ENCODE data around the gene NCBP3.
A peak's percentile ranks its signal among the peaks of the same experiment; 100 is the strongest.

Gene NCBP3, protein sequence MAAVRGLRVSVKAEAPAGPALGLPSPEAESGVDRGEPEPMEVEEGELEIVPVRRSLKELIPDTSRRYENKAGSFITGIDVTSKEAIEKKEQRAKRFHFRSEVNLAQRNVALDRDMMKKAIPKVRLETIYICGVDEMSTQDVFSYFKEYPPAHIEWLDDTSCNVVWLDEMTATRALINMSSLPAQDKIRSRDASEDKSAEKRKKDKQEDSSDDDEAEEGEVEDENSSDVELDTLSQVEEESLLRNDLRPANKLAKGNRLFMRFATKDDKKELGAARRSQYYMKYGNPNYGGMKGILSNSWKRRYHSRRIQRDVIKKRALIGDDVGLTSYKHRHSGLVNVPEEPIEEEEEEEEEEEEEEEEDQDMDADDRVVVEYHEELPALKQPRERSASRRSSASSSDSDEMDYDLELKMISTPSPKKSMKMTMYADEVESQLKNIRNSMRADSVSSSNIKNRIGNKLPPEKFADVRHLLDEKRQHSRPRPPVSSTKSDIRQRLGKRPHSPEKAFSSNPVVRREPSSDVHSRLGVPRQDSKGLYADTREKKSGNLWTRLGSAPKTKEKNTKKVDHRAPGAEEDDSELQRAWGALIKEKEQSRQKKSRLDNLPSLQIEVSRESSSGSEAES

DNA sequence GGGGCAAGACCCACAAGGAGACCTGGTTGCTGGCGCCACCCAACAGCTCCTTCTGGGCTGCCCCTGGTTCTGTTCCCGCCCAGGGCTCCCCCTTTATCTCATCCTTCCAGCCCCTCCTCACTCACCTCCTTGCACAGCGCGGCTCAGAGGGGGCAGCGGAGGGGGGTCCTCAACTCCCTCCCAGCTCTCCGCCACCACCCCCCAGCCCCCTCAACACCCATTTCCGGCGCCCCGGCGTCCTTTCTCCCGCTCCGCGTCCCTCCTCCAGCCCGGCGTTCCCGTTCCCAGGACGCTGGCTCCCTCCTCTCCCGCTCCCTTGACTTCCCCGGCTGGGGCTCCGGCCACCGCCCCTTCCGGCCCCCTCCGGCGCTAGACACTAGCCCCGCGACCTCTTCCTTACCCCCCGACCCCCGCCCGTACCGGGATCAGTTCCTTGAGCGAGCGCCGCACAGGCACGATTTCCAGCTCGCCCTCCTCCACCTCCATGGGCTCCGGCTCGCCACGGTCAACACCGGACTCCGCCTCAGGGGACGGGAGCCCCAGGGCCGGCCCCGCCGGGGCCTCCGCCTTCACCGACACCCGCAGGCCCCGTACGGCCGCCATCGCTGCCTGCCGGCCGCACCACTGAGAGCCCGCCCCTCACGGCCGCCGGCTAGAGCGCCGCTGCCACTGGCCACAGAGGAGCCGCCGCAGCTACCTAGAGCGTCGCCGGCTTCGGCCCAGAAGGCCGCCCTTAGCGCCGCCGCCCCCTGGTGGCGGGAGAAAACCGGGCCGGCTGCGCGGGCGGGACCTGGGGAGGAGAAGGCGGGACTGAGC, at the start of gene NCBP3:
TSS of gene NCBP3 (minus strand) at position 626 of the 816 bp plus-strand sequence. CDS start at position 603, 23 bp downstream.
- ATAC-seq = peak; percentile 96
- H3K4me1 Mint-ChIP-seq = peaks cover 25% of the 10 kb centered on the region
- DNase-seq (ENCODE audit: low spot score in 2 of 2) = peak; percentile 94 to 98
- peaks cover 45% of the 10 kb centered on the region for H3K36me3 Mint-ChIP-seq
- no peaks in the 10 kb centered on the region for H3K9me3 Mint-ChIP-seq
- peak within 1 kb of the TSS; percentile 93 for H3K27ac Mint-ChIP-seq
- peak within 1 kb of the TSS; percentile 87 for H3K4me3 Mint-ChIP-seq

DNA sequence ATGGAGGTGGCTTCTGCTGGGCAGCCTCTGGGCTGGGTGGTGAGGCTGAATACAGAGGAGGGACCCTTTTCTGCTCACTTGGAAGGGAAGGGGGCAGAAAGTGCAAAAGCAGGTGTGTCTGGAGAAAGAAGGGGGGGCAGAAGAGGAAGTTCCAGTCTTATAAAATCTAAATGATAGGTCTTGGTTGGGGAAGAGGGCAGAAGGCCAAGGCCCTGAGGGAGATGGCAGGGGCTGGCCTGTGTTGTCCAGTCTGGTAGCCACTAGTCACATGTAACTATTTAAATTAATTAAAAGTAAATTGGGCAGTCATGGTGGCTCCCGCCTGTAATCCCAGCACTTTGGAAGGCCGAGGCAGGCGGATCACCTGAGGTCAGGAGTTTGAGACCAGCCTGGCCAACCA, 49.3 kb upstream of the NCBP3 start:
- H3K4me3 Mint-ChIP-seq = no peak overlapping the region

DNA sequence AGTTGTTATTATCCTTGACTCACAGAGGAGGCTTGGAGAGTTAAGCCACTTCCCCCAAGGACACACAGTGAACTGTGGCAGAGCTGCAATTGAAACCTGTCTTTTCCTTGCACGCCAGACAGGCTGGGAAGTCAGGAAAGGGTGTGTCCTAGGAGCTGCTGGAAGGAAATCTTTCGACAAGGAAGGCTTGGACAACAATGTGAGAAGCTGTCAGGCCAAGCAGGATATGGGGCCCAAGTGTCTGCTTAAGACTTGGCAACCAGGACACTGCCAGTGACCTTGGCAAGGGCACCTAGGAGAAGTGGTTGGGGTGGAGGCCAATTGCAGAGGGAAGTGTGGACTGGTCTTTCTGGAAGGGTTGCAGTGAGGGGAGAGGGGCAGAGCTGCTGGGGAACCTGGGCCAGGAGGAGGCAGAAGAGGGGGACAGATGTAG, 48.9 kb upstream of the NCBP3 start:
- Mint-ChIP-seq H3K9me3 (no peaks in the 10 kb centered on the region), H3K36me3 (peaks cover 9% of the 10 kb centered on the region), H3K4me3 (no peak overlapping the region), H3K4me1 (peaks cover 32% of the 10 kb centered on the region), H3K27ac (no peak overlapping the region)
- no peak for DNase-seq (ENCODE audit: low spot score in 2 of 2)
- no peak for ATAC-seq

More for the DNA sequence above, 49.3 kb upstream of the NCBP3 start:
- H3K9me3 Mint-ChIP-seq = no peaks in the 10 kb centered on the region
- peaks cover 28% of the 10 kb centered on the region for H3K4me1 Mint-ChIP-seq
- no peak for ATAC-seq
- peaks cover 9% of the 10 kb centered on the region for H3K36me3 Mint-ChIP-seq
- DNase-seq (ENCODE audit: low spot score in 2 of 2) = no peak
- no peak overlapping the region for H3K27ac Mint-ChIP-seq

DNA sequence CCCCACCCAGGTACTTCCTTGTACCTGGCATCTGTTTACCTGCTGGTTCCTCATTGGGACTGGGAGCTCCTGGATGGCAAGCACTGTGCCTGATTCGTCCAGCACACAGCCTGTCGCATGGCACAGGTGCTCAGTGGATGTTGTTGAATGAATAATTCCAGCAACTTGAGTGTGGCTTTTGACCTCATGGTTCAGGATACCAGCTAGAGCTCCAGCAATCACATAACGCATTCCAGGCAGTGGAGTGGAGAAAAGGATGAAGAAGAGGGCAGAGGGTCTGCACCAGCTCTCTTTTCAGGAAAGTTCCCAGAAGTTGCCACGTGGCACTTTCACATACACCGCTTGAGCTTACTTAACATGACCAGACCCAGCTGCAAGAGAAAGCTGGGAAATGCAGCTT, 48.1 kb upstream of the NCBP3 start:
- peaks cover 9% of the 10 kb centered on the region for H3K36me3 Mint-ChIP-seq
- H3K9me3 Mint-ChIP-seq = no peaks in the 10 kb centered on the region
- DNase-seq (ENCODE audit: low spot score in 2 of 2) (no peak), ATAC-seq (no peak)
- H3K27ac Mint-ChIP-seq = peak overlapping the region; percentile 87
- peak overlapping the region; percentile 71 for H3K4me3 Mint-ChIP-seq
- H3K4me1 Mint-ChIP-seq = peaks cover 32% of the 10 kb centered on the region

DNA sequence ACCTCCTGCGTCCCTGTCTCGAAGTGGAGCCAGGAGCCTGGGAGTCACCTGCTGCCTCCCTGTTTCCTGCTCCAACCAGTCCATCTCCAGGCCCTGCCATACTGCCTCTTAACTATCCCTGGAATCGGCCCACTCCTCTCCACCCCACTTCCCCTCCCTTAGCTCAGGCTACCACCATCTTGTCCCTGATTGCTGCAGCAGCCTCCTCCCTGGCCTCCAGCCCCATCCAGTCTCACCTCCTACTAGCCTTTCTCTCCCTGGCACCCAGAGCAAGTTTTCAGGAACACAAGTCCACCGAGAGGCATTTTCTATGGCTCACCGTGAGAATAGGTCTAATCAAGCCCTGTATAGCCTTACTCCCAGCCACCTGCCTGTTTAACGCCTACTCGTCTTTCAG, 47.7 kb upstream of the NCBP3 start:
- H3K4me3 Mint-ChIP-seq = peak overlapping the region; percentile 71
- DNase-seq (ENCODE audit: low spot score in 2 of 2) (no peak), ATAC-seq (no peak)
- H3K36me3 Mint-ChIP-seq = peaks cover 9% of the 10 kb centered on the region
- peak overlapping the region; percentile 87 for H3K27ac Mint-ChIP-seq
- peaks cover 32% of the 10 kb centered on the region for H3K4me1 Mint-ChIP-seq
- no peaks in the 10 kb centered on the region for H3K9me3 Mint-ChIP-seq

DNA sequence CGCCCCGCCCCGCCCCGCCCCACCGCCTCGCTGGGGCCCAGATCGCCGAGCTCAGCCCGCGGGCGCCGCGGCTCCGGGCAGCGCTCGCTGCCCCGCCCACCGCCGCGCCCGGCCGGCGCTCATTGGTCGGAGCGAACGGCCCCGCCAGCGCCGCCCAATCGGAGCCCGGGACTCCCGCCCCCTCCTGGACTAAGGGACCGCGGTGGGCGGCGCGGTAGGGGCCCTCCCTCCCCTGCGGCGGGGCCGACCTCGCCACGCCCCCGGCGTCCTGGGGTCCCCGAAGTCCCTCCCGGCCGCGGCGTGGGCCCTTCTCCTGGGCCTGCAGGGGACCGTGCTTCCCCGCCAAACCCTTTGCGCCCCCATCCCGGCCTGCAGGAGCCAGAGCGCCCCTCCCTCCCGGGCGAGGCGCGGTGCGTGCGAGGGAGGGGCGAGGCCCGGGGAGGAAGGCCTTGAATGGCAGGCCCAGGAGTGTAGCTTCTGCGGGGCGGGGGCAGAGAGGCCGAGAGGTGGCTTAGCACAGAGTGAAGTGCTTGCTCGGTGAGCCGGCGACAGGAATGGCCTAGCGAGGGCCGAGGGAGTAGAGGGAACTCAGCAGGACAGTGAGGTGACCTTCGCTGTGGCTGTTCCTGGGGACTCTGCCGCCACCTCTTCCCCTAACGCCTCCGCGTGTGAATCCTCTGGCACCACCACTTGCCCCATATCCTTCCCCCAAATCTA, 47.1 kb upstream of the NCBP3 start, which contains the start of gene CAMKK1:
TSS of gene CAMKK1 (minus strand) at position 51 of the 717 bp plus-strand sequence. CDS start 7,366 bp downstream, outside the sequence.
- ATAC-seq (peak; percentile 89), DNase-seq (ENCODE audit: low spot score in 2 of 2) (peak; percentile 92 to 95)
- Mint-ChIP-seq H3K4me1 (peaks cover 32% of the 10 kb centered on the region), H3K4me3 (peak within 1 kb of the TSS; percentile 71), H3K9me3 (no peaks in the 10 kb centered on the region), H3K36me3 (peaks cover 9% of the 10 kb centered on the region), H3K27ac (peak within 1 kb of the TSS; percentile 87)

DNA sequence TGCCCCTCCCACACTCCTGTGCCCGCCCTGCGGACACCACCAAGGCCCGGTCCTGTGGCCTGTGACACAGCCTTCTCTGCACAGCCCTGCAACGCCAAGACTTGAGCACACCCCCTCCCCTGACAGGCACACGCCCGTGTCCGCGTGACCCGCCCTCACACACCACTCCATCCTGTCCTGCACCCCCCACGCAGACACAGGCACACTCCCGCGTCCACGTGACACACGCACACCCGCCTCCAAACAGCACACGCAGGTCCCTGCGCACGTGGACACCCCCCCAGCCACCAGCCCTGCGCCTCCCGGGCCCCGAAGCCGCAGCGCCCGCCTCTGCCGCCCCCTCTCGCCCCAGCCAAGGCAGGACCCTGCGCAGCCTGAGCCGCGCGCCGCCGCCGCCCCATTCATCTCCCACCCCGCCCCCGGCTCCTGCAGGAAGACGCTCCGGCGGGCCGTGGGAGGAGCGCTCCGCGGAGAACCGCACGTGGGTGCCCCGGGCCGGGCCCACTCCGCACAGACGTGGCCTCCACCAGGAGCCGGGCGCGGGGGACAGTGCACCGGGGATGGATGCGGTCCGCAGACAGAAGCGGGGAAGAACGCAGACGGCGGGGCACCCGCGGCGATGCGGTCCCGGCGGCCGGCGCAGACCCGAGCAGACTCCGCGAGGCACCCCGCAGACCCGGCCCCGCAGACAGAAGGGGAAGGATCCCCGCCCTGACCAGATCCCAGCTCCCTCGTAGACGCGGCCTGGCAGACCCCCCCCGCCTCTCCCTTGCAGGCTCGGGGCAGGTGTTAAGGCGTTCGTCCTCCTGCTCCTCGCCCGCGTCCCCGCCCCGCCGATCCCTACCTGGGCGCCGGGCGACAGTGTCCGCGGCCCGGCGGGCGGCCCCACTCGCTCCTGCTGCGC, 46.3 kb upstream of the NCBP3 start:
- ATAC-seq = peak; percentile 54
- peaks cover 37% of the 10 kb centered on the region for H3K4me1 Mint-ChIP-seq
- H3K27ac Mint-ChIP-seq = peak overlapping the region; percentile 61
- DNase-seq (ENCODE audit: low spot score in 2 of 2) = peak; percentile 50 to 83
- peak overlapping the region; percentile 71 for H3K4me3 Mint-ChIP-seq
- H3K36me3 Mint-ChIP-seq = peaks cover 9% of the 10 kb centered on the region
- H3K9me3 Mint-ChIP-seq = no peaks in the 10 kb centered on the region

DNA sequence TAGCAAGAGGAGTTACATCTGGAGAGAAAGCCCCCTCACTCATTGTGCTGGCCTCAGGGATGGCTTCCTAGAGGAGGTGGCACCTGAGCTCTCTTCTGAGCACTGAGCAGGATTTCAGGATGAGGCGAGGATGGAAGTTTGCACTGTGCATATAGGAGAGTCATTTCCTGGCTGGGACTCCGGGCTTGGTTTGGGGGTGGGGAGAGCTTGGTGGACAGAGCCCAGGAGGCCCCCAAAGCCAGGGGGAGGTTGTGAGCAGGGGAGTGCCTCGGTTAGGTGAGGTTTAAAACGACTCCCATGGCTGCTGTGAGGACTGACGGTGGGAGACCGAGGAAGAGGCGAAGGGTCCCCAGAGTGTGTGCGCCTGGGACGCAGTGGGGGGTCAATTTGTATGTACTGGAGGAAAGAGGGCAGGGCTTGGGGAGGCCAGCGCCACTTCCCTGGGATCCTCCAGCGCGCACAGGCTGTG, 45.6 kb upstream of the NCBP3 start:
- H3K9me3 Mint-ChIP-seq = no peaks in the 10 kb centered on the region
- peak overlapping the region; percentile 61 for H3K27ac Mint-ChIP-seq

DNA sequence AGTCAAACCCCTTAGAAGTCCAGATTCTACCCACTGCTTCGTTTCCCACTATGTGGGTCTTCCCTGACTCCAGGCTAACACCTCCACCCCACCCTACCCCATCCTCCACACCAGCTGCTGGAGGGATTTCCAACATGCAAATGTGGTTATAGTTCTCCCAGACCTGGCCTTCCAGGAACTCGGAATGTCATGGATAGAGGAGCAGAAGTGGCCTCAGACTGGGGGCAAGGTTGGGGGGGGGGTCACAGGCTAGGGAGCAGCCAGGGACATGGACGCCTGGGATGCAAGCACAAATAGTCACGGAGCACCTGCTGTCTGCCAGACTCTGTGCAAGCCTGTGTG, 44.8 kb upstream of the NCBP3 start:
- H3K4me1 Mint-ChIP-seq = peaks cover 52% of the 10 kb centered on the region
- DNase-seq (ENCODE audit: low spot score in 2 of 2) (no peak), ATAC-seq (no peak)
- peak overlapping the region; percentile 71 for H3K4me3 Mint-ChIP-seq
- H3K36me3 Mint-ChIP-seq = peaks cover 9% of the 10 kb centered on the region
- H3K27ac Mint-ChIP-seq = peak overlapping the region; percentile 61
- no peaks in the 10 kb centered on the region for H3K9me3 Mint-ChIP-seq

More for the DNA sequence above, 45.6 kb upstream of the NCBP3 start:
- ATAC-seq (no peak), DNase-seq (ENCODE audit: low spot score in 2 of 2) (no peak)
- Mint-ChIP-seq H3K4me1 (peaks cover 44% of the 10 kb centered on the region), H3K36me3 (peaks cover 9% of the 10 kb centered on the region), H3K4me3 (peak overlapping the region; percentile 71)

DNA sequence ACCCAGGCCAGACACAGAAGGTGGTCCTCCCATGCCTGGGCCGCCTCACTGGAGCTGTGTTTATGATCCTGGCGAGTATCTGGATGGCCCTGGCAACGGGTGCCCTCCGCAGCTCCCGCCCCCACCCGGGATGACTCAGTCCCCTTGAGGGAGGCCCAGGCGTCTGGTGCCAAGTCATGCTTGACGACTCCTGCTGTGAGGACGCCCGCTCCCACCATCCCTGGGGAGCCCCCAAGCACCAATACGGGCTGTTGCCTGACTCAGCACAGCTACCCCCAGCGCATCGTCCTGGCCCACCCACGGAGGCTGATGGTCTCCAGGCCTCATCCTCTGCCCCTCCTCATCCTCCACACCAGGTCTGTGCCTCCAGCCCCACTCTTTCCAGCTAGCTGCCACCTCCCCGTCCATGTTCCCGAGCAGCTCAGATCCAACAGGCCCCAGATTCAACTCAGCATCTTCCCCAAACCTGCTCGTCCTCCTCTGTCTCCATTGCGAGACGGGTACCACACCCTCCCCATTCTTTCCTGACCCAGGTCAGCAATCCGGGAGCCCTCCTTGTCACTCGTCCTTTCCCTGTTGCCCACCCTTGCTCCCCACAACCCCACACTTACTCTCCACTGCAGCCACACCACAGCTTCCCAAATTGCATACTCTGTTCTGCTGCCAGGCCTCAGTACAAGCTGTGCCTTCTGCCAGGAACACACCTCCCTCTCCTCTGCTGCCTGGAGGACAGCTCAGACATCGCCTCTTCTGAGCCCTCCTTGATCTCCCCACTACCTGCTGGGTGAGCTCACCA, 44.2 kb upstream of the NCBP3 start:
- DNase-seq (ENCODE audit: low spot score in 2 of 2) (no peak), ATAC-seq (no peak)
- peak overlapping the region; percentile 61 for H3K27ac Mint-ChIP-seq
- no peak overlapping the region for H3K4me3 Mint-ChIP-seq
- H3K36me3 Mint-ChIP-seq = peaks cover 9% of the 10 kb centered on the region
- H3K9me3 Mint-ChIP-seq = no peaks in the 10 kb centered on the region
- H3K4me1 Mint-ChIP-seq = peaks cover 52% of the 10 kb centered on the region

DNA sequence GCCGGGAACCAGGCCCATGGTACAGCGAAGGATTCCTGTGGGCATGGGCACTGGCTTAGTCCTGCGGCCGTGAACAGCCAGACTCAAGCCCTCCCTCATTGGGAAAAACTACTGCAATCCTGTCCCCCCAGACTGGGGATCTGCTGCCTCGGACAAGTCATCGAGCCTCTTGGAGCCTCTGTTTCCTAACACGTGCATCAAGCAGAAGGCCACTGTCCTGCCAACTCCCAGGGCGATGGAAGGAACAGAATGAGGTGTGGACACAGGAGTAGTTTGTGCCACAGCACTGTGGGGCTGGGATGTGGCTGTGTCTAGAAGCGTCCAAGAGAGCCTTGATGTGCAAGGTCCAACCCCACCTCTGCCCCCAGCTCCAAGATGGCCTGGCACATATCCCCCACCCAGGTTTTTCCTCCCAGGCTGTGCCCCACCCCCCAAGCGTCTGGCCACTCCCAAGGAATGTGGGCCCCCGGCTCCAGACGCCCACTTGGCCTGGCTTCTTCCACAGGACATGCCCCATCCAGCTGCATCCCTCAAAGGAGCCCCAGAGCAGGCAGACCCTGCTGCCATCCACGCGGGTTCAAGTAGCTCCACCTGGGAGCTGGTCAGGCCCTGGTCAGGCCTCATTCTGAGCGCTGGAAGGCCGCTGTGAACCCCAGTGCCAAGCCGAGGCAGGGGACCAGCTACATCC, 43.4 kb upstream of the NCBP3 start:
- H3K36me3 Mint-ChIP-seq = peaks cover 9% of the 10 kb centered on the region
- ATAC-seq (no peak), DNase-seq (ENCODE audit: low spot score in 2 of 2) (no peak)
- peaks cover 52% of the 10 kb centered on the region for H3K4me1 Mint-ChIP-seq
- no peak overlapping the region for H3K4me3 Mint-ChIP-seq
- H3K27ac Mint-ChIP-seq = no peak overlapping the region
- no peaks in the 10 kb centered on the region for H3K9me3 Mint-ChIP-seq

DNA sequence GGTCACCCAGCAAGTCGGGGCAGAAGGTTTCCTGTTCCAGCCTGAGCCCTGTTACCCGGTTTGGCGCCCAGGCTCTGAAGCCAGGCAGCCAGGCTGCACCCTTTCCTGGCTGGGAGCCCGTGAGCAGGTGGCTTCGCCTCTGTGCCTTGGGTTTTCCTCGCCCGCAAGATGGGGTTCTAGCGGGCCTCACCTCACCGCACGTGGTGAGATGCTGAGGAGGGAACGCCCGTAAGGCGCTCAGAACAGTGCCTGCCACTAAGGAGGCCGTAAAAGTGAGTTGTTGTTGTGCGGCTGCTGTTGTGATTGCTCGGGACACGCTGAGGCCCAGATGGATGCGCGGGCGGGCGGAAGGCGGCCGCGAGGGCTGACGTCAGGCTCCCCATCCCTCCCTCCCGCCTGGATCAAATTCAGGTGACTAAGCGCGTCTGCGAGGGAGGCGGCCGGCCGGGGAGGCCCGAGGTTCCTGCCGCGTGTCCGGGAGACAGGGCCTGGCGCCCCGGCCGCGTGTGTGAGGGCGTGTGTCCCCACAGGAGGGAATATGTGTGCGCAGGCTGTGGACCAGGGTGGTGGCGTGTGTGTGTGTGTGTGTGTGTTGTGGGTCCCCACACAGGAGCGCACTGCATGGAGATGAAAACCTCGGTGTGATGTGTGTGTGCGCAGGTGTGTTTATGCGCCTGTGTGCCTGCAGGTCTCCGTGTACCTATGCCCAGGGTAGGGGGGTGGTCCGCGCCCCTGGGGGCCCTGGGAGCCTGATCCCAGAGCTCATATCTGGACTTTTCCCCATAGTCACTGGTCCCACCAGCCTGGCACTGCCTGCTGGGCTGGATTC, 42.5 kb upstream of the NCBP3 start:
- H3K36me3 Mint-ChIP-seq = peaks cover 4% of the 10 kb centered on the region
- H3K4me1 Mint-ChIP-seq = peaks cover 45% of the 10 kb centered on the region
- H3K27ac Mint-ChIP-seq = peak overlapping the region; percentile 97
- DNase-seq (ENCODE audit: low spot score in 2 of 2) (no peak), ATAC-seq (no peak)
- no peak overlapping the region for H3K4me3 Mint-ChIP-seq
- no peaks in the 10 kb centered on the region for H3K9me3 Mint-ChIP-seq

Measured in stimulated activated effector memory CD8-positive, alpha-beta T cell treated with anti-CD3 and anti-CD28 coated beads, Interleukin-12 subunit alpha, Interleukin-12 subunit beta, amount 100 ng/mL, for 72 hours (primary cell).